SK-N-SH treated with all-trans-retinoic acid at 6 μM for 48 hours (cell line): ENCODE measurements around the gene CCL28.

ENCODE experiments used
- ARNTL ChIP-seq: fragments of 450-650 bp; formaldehyde crosslinking; IDR thresholded peaks from 2 replicates; pipeline ENCODE4 v1.5.0; 2020; ENCODE audit warnings: low read depth, mild to moderate bottlenecking, moderate library complexity, borderline replicate concordance
- ESRRG ChIP-seq: fragments of 250-450 bp; sonication (Bioruptor Pico); IDR thresholded peaks from 2 replicates; pipeline ENCODE4 v1.6.1; 2021; ENCODE audit warnings: mild to moderate bottlenecking
- GLIS3 ChIP-seq: fragments of 250-450 bp; sonication (Bioruptor Pico); IDR thresholded peaks from 2 replicates; pipeline ENCODE4 v1.5.0; 2020; ENCODE audit warnings: mild to moderate bottlenecking, moderate library complexity
- PPARA ChIP-seq: fragments of 250-450 bp; sonication (Bioruptor Pico); IDR thresholded peaks from 2 replicates; pipeline ENCODE4 v1.5.0; 2020; ENCODE audit warnings: mild to moderate bottlenecking, borderline replicate concordance
- SNAI2 ChIP-seq: fragments of 250-450 bp; sonication (Bioruptor Pico); IDR thresholded peaks from 2 replicates; pipeline ENCODE4 v1.5.0; 2020; ENCODE audit warnings: mild to moderate bottlenecking, moderate library complexity
- TCF4 ChIP-seq: fragments of 250-450 bp; sonication (Bioruptor Pico); IDR thresholded peaks from 2 replicates; pipeline ENCODE4 v1.8.0; 2021; ENCODE audit warnings: mild to moderate bottlenecking, moderate library complexity, borderline replicate concordance
- TSHZ2 ChIP-seq: fragments of 250-450 bp; sonication (Bioruptor Pico); IDR thresholded peaks from 2 replicates; pipeline ENCODE4 v1.5.0; 2020; ENCODE audit warnings: mild to moderate bottlenecking, moderate library complexity
- ZFP3 ChIP-seq: fragments of 250-450 bp; sonication (Bioruptor Pico); IDR thresholded peaks from 2 replicates; pipeline ENCODE4 v1.5.0; 2020; ENCODE audit warnings: mild to moderate bottlenecking, moderate library complexity
- ZFP30 ChIP-seq: fragments of 450-650 bp; formaldehyde crosslinking; IDR thresholded peaks from 2 replicates; pipeline ENCODE4 v1.5.0; 2022; ENCODE audit warnings: mild to moderate bottlenecking, moderate library complexity
- ZNF8 ChIP-seq: fragments of 450-650 bp; formaldehyde crosslinking; IDR thresholded peaks from 2 replicates; pipeline ENCODE4 v1.5.0; 2020; ENCODE audit warnings: mild to moderate bottlenecking, moderate library complexity
- TF ChIP-seq, protein P1 (sequence below): fragments of 250-450 bp; sonication (Bioruptor Pico); IDR thresholded peaks from 2 replicates; pipeline ENCODE4 v1.8.0; 2020; ENCODE audit warnings: mild to moderate bottlenecking, moderate library complexity, borderline replicate concordance
- TF ChIP-seq, protein P2 (sequence below): fragments of 250-450 bp; sonication (Bioruptor Pico); IDR thresholded peaks from 2 replicates; pipeline ENCODE4 v1.5.1; 2020; ENCODE audit warnings: low read depth, mild to moderate bottlenecking, moderate library complexity

DNA sequence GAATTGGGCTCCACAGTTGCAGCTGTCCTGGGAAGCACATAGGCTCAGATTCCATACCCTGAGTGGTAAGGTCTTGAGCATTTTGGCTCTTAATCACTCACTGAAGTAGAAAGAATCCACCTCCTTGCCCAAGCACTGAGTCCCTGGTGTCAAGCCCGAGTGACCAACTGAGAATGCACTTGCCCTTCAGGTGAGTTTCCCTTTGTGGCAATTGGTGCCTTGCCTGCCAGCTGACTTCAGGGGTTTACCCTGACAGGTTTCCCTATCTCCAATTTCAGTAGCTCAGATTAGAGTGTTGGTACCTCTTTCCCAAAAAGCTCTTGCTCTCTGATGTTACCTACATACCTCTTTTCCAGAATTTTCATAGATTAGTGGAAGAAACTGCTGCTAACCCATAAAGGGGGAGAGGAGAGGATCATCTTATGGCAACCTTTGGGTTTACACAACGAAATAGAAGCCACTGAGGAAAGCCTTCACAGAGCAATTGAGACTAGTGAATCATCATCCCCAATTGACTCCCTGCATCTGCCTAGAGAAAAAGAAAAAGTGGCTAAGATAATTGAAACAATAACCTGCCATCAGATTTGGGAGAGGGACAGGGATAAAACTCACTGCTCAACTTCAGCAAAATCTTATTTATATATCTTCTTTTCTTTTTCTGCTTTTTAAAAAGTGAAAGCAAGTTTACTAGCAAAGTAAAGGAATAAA is 48.6 kb downstream of the CCL28 start:
- no peak for TF ChIP-seq PPARA (CRISPR knock-in tag)
- no peak for TF ChIP-seq ZFP30 (CRISPR knock-in tag)
- no peak for TF ChIP-seq ZFP3 (CRISPR knock-in tag)
- no peak for TF ChIP-seq GLIS3 (CRISPR knock-in tag)
- TF ChIP-seq, protein P1, sequence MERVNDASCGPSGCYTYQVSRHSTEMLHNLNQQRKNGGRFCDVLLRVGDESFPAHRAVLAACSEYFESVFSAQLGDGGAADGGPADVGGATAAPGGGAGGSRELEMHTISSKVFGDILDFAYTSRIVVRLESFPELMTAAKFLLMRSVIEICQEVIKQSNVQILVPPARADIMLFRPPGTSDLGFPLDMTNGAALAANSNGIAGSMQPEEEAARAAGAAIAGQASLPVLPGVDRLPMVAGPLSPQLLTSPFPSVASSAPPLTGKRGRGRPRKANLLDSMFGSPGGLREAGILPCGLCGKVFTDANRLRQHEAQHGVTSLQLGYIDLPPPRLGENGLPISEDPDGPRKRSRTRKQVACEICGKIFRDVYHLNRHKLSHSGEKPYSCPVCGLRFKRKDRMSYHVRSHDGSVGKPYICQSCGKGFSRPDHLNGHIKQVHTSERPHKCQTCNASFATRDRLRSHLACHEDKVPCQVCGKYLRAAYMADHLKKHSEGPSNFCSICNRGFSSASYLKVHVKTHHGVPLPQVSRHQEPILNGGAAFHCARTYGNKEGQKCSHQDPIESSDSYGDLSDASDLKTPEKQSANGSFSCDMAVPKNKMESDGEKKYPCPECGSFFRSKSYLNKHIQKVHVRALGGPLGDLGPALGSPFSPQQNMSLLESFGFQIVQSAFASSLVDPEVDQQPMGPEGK: no peak
- TF ChIP-seq TSHZ2 (CRISPR knock-in tag): no peak
- TF ChIP-seq ZNF8 (CRISPR knock-in tag): no peak
- no peak for TF ChIP-seq TCF4
- TF ChIP-seq, protein P2, sequence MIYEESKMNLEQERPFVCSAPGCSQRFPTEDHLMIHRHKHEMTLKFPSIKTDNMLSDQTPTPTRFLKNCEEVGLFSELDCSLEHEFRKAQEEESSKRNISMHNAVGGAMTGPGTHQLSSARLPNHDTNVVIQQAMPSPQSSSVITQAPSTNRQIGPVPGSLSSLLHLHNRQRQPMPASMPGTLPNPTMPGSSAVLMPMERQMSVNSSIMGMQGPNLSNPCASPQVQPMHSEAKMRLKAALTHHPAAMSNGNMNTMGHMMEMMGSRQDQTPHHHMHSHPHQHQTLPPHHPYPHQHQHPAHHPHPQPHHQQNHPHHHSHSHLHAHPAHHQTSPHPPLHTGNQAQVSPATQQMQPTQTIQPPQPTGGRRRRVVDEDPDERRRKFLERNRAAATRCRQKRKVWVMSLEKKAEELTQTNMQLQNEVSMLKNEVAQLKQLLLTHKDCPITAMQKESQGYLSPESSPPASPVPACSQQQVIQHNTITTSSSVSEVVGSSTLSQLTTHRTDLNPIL (CRISPR knock-in tag): no peak
- no peak for TF ChIP-seq ESRRG (CRISPR knock-in tag)
- no peak for TF ChIP-seq ARNTL
- no peak for TF ChIP-seq SNAI2 (CRISPR knock-in tag)
